GM19351 (cell line): Measurements from ENCODE around the gene NELFA.

Experiments
- ATAC-seq: cut with Tn5 transposase; IDR thresholded peaks from one replicate; pipeline ENCODE4 v1.9.1; 2021; ENCODE audit warnings: mild to moderate bottlenecking, moderate library complexity; ENCODE audit not compliant: unreplicated experiment

The NELFA gene

DNA sequence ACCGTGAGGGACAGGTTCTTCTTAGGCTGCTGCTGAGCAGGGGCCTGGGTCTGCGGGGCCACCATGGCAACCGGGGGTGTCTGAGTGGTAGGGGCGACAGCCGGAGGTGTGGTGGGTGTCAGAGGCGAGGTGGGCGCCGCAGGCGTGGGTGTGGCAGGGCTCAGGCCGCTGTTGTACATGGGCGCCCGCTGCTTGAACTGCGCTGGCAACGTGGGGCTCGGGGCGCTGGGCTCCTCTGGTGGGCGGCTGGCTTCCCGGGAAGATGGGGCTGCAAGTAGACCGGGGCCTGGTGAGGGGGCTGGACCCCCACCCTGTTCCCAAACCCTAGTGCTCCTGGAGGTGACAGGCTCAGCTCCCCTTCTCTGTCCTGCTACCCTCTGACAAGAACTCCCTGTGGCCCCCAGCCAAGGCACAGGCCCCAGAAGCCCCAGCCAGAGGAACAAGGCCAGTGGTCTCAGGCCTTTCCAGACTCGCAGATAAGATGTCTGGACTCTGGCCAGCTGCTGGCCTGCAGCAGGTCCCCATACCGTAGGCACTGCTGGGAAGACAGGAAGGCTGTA is 24.8 kb downstream of the NELFA start:
- ATAC-seq = no peak

- no peak for ATAC-seq
Measured at GRCh38 chr4:1983053-1983845, 25.5 kb downstream of the NELFA start.

DNA sequence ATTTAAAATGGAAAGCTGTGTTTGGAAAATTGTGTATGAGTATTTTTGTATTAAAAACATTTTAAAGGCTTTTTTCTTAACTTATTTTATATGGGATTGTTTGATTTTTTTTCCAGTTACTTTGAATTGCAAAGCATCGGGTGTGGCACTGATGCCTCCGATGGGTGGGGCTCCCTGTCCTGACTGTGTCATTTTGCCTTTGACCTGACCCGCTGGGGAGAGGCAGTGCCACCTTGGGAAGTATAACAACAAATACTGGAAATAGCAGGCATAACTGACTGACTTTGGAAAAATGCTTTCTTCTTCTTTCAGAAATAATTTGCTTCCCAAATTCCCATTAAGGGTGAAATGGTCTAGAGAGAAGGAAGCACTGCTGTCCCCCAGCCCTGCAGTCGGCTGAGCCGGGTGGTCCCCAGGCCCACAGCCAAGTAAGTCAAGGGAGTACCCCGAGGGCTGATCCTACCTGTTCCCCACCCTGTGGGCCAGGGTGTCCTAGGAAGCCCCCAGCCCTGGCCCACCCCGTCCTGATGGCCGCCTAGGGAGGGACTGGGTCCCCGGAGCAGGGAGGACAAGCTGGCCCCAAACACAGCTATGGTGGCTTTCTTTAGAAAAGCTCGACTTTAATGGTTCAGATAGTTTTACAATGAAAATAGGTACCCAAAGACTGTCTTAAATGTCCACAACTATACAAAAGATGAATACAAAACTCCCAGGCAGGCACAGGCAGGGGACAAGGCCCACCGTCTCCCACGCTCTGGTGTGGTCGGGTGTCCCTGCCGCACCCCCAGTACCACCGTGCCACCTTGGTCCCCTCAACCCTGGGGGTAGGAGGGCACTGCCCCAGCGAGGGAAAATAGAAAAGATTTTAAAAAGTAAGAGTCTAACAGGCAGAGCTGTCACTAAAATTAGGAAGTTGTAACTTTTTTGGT is 26.4 kb downstream of the NELFA start:
- no peak for ATAC-seq

DNA sequence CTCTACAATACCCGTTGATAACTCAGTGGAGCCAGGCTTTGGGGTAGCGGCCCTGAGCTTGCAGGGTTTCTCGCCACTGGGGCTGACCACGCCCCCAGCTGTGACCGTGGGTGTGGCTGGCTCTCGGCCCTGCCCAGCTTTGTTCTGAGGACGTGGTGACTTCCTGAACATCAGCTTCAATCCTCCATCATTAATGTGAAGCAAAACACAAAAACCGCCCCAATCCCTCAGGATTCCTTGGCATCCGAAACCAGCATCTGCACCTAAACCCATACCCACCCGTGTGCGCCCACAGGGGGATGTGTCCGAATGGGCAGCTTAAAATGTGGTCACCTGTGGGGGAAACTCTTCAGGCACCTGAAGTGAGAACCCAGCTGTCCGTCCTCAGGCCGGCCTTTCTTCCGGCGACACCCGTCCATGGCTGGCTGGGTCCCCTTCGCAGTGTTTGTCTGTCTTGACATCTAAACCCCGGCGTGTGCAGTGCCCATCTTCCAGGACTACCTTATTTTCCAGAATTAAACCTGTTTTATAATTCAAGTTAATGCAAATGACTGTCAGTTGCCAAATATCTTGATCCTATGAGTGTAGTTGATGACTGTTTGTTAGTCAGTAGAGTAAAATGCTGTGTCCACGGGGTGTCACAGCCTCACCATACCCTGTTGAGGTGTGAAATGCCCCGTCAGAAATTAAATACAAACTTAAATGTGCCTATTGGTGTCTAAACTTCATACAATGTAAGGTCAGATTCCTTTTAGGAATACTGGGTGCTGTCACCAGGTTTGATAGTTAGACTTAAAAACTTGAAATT is 27.3 kb downstream of the NELFA start:
- ATAC-seq = no peak

DNA sequence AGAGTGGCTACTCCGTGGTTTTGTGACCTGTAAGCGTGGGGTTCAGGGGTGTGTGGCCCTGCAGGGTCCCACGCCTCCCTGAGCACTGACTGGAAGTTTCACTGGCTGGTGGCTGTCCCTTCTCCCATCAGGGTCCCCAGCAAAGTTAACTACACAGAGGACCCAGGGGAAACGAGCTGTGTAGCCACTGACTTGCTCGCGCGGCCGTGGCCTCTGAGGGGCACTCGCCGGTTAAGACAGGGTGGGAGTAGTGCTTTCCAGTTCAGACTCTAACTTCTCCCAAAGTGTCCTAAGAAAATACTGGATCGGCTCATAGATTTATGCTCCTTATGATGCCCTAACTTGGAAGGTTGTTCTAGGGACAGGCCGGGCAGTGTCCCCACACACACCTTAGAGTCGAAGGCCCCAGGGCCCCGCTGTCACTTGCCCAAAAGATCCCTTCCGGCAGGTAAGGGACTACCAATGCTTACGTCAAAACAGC is 28.2 kb downstream of the NELFA start:
- no peak for ATAC-seq

DNA sequence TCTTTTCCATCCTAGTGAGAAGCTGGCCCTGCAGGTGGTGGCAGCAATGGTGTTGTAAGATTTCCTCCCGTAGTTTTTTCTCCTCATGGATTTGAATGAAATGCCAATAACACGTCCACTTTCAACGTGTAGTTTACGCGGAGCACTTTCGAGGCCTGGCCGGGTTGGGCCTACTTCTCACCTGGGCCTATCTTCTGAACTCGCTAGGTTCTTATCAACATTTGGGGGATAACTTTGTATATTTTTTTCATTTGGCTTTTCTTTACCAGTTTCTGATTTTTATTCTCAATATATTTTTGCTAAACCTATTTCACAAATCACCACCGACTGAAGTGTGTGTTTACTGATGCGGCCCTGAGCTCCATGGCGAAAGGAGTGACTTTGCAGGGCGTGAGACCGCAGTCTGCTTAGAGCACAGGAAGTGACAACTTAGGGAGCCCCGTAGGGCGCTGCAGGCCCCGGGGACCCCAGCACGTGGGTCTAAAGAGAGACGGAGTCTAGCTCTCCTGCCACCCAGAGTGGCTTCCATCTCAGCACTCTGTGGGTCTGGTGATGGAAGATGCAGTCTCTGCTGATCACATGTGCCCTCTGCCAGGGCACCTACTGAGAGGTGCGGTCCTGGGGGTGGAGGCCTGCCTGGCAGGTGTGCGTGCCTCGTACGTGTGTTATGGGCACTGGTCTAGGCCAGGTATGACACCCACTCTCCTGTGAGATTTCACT is 29.1 kb downstream of the NELFA start:
- no peak for ATAC-seq

DNA sequence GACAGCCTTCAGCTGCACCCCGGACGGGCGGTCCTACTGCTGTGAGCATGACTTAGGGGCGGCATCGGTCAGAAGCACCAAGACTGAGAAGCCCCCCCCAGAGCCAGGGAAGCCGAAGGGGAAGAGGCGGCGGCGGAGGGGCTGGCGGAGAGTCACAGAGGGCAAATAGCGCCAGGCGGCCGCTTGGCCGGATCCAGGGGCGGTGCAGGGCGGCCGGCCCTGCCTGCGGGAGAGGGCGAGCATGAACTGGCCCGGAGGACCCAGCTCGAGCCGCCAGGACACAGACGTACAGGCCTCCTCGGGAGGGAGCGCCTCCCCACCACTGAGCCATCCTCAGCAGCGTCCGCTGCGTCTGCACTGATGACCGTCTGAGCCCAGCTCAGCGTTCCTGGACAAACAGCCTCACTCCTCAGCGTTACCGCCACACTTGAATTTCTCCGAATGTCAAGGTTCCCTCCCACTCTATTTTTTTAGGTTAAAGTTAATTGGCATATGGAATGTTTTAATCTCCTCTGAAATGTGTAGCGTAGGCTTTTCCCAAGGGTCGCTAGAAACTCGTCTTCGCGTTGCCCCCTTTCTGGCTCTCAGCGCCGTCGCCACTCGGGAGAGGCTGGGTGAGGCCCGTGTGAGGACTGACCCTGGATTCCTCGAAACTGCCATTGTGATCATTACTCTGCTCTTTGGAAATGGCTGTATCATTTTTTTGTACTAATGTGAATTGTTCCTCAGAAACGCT is 29.9 kb downstream of the NELFA start:
- ATAC-seq = no peak

DNA sequence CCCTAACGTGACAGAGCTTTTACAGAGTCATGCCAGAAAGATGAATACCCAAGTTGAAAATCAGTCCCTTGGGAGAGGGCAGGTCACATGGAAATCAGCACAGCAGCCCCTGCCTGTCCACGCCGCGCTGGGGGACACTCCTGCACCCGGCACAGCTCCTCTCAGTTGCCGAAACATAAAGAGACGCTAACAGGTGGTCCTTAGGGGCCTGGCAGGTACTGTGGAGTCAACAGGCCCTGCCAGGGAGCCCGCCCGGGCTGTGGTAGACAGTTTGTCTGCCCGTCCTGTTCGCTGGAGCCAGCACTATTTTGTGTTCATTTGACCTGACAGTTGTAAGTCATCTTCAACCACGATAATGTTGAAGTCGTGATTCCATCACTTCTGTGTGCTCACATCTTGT is 30.5 kb downstream of the NELFA start:
- no peak for ATAC-seq

DNA sequence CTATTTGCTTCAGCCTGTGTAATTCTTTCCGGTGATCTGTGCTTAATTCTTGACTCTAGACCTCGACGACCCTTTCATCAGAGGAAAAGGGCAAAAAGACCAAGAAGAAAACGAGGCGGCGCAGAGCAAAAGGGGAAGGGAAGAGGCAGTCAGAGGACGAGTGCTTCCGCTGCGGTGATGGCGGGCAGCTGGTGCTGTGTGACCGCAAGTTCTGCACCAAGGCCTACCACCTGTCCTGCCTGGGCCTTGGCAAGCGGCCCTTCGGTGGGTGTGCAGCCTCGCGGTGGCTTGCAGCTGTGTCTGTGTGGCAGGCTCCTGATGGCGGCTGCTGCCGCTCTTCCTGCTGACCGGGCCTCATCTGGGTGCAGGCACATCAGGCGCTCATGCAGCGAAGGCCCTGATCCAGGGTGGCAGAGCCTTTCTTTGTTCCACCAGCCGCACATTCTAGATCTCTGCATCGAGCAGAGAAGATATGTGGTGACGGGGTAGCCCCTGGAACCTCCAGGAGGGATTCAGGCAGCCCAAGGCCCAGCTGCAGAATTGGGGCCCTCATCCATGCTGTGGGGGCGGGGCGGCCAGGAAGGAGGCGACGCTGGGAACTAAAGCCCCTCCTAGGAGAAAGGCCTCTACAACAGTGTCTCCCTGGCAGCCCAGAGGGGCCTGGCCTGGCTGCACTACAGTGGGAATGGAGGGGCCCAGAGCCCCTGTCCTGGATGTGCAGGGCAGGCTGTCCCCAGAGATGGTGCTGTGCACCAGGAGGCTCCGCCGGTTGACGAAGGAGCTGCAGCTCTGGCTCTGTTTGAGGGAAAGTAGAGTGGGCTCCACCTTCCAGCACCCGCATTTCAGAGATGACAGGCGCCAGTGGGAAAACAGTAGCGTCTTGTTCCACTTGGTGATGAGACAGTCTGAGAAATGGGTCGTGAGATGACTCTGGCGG is 32.1 kb downstream of the NELFA start:
- ATAC-seq = no peak

DNA sequence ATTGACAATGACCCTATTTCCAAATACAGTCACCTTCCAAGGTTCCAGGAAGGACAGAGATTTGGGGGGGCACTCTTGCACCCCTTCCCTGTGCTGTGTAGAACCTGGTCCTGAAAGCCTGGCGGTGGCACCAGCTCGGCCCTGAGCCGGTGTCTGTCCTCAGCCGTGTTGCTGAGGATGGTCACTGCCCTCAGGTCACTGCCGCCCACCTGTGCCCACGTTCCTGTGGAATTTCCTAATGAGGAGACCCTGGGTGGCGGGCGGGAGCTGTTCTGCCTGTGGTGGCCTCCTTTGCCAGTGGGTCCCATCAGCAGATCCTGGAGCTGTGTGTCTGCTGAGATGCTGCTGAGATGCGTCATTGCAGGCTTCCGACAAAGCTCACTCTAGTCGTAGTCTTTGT is 32.9 kb downstream of the NELFA start:
- no peak for ATAC-seq

DNA sequence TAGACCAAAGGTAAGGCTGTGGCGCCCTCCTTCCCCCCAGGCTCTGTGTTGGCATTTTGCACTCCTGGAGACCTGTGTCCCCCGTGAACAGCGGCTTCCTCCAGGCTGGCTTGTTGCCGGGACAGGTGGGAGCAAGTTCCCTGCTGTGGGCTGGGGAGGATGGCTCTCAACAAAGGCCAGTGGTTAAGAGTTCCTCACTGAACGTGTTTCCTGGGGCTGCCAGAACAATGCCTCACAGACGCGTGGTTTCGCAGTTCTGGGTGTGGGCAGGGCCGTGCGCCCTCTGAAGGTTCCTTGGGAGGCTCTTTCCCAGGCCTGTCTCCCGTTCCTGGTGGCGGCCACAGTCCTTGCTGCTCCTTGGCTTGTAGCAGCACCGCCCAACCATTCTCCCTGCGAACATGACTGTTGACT is 33.4 kb downstream of the NELFA start:
- ATAC-seq = no peak

DNA sequence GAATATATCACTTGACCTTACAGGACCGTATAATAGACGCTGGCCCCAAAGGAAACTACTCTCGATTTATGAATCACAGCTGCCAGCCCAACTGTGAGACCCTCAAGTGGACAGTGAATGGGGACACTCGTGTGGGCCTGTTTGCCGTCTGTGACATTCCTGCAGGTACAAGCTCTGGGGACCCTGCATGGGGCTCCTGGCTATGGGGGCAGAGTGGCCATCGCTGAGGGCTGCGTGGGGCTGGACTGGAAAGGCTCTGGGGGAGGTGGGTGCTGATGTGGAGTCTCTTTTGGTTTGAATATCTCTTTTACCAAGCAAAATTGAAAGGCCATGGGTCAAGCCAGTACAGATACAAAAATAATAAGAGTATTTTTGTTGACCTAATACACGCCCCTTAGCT is 33.9 kb downstream of the NELFA start:
- no peak for ATAC-seq

GRCh38 chr4:1973661-1974060 is 35.1 kb downstream of the NELFA start:
- ATAC-seq = no peak

- no peak for ATAC-seq
Measured at GRCh38 chr4:1973218-1973617, 35.6 kb downstream of the NELFA start.

- no peak for ATAC-seq
Measured at GRCh38 chr4:1972414-1972813, 36.4 kb downstream of the NELFA start.

DNA sequence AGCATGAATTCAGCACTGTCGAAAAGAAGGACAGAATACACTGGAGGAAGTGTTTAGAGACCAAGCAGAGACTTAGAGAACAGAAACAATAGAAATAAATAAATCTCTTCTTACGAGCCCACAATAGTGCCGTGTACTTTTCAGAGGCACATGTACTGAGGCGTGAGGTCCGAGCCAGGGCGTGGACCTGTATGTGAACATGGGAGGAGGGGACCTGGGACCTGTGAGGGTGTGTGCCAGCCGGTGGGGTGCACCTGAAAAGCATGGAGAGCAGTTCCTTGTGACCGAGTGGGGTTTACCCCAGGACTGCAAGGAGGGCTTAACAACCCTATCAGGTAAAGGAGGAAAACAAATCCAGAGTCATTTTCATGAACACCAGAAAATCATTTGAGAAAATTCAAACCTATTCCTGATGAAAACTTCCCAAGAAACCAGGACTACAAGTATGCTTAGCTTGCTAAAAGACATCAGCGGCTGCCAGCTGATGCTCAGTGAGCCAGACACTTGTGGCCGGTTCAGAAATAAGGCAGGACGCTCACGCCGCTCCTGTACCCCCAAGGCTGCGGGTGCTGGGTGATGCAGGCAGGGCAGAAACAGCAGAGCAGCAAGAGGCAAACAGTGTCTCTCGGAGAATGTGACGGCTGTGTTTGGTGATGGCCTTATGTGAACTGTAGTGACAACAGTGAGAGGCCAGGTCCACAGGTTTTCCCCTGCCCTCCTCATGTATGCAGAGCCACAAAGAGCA is 37.1 kb downstream of the NELFA start:
- no peak for ATAC-seq

DNA sequence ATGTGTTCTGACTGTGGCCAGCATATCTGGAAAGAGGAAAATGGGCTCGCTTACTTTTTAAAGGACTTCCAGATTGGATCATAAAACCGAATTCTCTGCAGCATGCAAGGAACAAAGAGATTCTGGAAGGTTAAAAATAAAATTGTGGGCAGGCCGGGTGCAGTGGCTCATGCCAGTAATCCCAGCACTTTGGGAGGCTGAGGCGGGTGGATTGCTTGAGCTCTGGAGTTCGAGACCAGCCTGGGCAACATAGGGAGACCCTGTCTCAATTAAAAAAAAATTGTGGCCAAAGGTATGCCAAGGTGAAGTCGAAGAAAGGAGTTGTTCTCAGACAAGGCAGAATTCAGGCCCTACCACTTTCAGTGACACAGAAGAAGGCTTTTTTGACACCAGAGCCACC is 37.8 kb downstream of the NELFA start:
- no peak for ATAC-seq
